ENCODE results near the gene FOXO3. TPM values are rescaled to one million over a fixed set of nuclear protein-coding genes. Genes with fewer than 3 reads are reported as not detected.

Gene FOXO3
- total RNA-seq, 2 donors from 2014 or later = 108 to 144 TPM

- 83% methylated on average over 1 of the region's 1 CpG for WGBS
- Histone ChIP-seq H3K27me3 (replicated peaks; ENCODE audit: insufficient read depth) (no peaks in the 10 kb centered on the region), H3K4me1 (replicated peaks) (no peaks in the 10 kb centered on the region), H3K9me3 (no peaks in the 10 kb centered on the region), H3K27ac (no peak overlapping the region), H3K4me3 (no peak overlapping the region), H3K36me3 (no peaks in the 10 kb centered on the region)
- TF ChIP-seq POLR2AphosphoS5 (IDR thresholded peaks at IDR 0.05) (no peak), POLR2A (IDR thresholded peaks at IDR 0.05) (no peak)
- TF ChIP-seq, protein P1, sequence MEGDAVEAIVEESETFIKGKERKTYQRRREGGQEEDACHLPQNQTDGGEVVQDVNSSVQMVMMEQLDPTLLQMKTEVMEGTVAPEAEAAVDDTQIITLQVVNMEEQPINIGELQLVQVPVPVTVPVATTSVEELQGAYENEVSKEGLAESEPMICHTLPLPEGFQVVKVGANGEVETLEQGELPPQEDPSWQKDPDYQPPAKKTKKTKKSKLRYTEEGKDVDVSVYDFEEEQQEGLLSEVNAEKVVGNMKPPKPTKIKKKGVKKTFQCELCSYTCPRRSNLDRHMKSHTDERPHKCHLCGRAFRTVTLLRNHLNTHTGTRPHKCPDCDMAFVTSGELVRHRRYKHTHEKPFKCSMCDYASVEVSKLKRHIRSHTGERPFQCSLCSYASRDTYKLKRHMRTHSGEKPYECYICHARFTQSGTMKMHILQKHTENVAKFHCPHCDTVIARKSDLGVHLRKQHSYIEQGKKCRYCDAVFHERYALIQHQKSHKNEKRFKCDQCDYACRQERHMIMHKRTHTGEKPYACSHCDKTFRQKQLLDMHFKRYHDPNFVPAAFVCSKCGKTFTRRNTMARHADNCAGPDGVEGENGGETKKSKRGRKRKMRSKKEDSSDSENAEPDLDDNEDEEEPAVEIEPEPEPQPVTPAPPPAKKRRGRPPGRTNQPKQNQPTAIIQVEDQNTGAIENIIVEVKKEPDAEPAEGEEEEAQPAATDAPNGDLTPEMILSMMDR (IDR thresholded peaks at IDR 0.05) = no peak
- intact Hi-C loops (cut with DNase I) = no loop called here
- no peak for DNase-seq (ENCODE audit: low spot score)
These were observed 11.5 kb upstream of the FOXO3 start for GRCh38 chr6:108549241-108549640.

- intact Hi-C loops (cut with DNase I) = no loop called here
- 80% methylated on average over 3 of the region's 3 CpGs for WGBS
- Histone ChIP-seq H3K36me3 (no peaks in the 10 kb centered on the region), H3K9me3 (no peaks in the 10 kb centered on the region), H3K27ac (no peak overlapping the region), H3K4me1 (replicated peaks) (no peaks in the 10 kb centered on the region), H3K4me3 (no peak overlapping the region), H3K27me3 (replicated peaks; ENCODE audit: insufficient read depth) (no peaks in the 10 kb centered on the region)
- TF ChIP-seq, protein P1 (IDR thresholded peaks at IDR 0.05) = no peak
- TF ChIP-seq POLR2A (IDR thresholded peaks at IDR 0.05) = no peak
- TF ChIP-seq POLR2AphosphoS5 (IDR thresholded peaks at IDR 0.05) = no peak
- DNase-seq (ENCODE audit: low spot score) = no peak
These were observed 11.0 kb upstream of the FOXO3 start for GRCh38 chr6:108549741-108550140.

DNA sequence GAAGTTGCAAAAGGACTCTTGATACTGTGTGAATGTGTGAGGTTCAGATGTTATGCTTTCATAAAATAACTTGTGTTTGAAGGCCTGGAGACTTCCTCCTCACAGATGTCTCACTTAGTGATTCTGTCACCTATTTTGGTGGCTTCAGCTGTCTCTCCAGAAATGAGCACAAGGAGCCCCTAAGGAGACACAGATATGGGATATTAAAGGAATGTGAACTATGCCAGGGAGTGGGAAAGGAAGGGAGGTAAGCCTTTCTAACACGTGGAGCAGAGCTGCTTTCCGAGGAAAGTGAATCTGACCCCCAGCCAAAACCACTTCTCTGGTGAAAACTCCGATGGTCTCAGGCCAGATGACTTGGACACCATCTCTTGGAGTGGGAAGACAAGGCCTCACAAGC lies 10.5 kb upstream of the FOXO3 start:
- H3K4me3 ChIP-seq = no peak overlapping the region
- H3K27ac ChIP-seq = no peak overlapping the region
- DNase-seq (ENCODE audit: low spot score) = no peak
- no peaks in the 10 kb centered on the region for H3K4me1 ChIP-seq (replicated peaks)
- TF ChIP-seq POLR2AphosphoS5 (IDR thresholded peaks at IDR 0.05) = no peak
- TF ChIP-seq, protein P1 (IDR thresholded peaks at IDR 0.05) = no peak
- no peak for TF ChIP-seq POLR2A (IDR thresholded peaks at IDR 0.05)
- no peaks in the 10 kb centered on the region for H3K36me3 ChIP-seq
- H3K9me3 ChIP-seq = no peaks in the 10 kb centered on the region
- 66% methylated on average over 3 of the region's 3 CpGs for WGBS
- intact Hi-C loops (cut with DNase I) = no loop called here
- H3K27me3 ChIP-seq (replicated peaks; ENCODE audit: insufficient read depth) = no peaks in the 10 kb centered on the region

GRCh38 chr6:108555399-108556052 lies 5.2 kb upstream of the FOXO3 start:
- no peaks in the 10 kb centered on the region for H3K27me3 ChIP-seq (replicated peaks; ENCODE audit: insufficient read depth)
- peak; percentile 82 for TF ChIP-seq POLR2AphosphoS5 (IDR thresholded peaks at IDR 0.05)
- TF ChIP-seq, protein P1 (IDR thresholded peaks at IDR 0.05) = no peak
- intact Hi-C loops (cut with DNase I) = loop anchor here (5.0 kb wide), 3 partner anchors 227 to 452 kb away; no protein-coding TSS in a partner anchor
- H3K27ac ChIP-seq = peak overlapping the region; percentile 61 to 100
- H3K9me3 ChIP-seq = no peaks in the 10 kb centered on the region
- no peaks in the 10 kb centered on the region for H3K4me1 ChIP-seq (replicated peaks)
- no peaks in the 10 kb centered on the region for H3K36me3 ChIP-seq
- WGBS = 34% methylated on average over 7 of the region's 7 CpGs
- peak; percentile 79 for DNase-seq (ENCODE audit: low spot score)
- H3K4me3 ChIP-seq = no peak overlapping the region

- WGBS = 86% methylated on average over 5 of the region's 5 CpGs
- no peak for DNase-seq (ENCODE audit: low spot score)
- no peaks in the 10 kb centered on the region for H3K4me1 ChIP-seq (replicated peaks)
- no peaks in the 10 kb centered on the region for H3K36me3 ChIP-seq
- TF ChIP-seq, protein P1 (IDR thresholded peaks at IDR 0.05) = no peak
- TF ChIP-seq POLR2A (IDR thresholded peaks at IDR 0.05) (no peak), POLR2AphosphoS5 (IDR thresholded peaks at IDR 0.05) (no peak)
- intact Hi-C loops (cut with DNase I) = loop anchor here (5.0 kb wide), 3 partner anchors 226 to 451 kb away; no protein-coding TSS in a partner anchor
- H3K4me3 ChIP-seq = no peak overlapping the region
- H3K27ac ChIP-seq = peak overlapping the region; percentile 99 to 100
- no peaks in the 10 kb centered on the region for H3K9me3 ChIP-seq
- H3K27me3 ChIP-seq (replicated peaks; ENCODE audit: insufficient read depth) = no peaks in the 10 kb centered on the region
These were observed 4.5 kb upstream of the FOXO3 start for GRCh38 chr6:108556250-108556649.

Data from prostate gland (tissue), 2 donors.